ENCODE results near the gene RPL11.

RPL11 gene

GRCh38 chr1:23701310-23701709 is 9.7 kb downstream of the RPL11 start:
- TF ChIP-seq, protein P1, sequence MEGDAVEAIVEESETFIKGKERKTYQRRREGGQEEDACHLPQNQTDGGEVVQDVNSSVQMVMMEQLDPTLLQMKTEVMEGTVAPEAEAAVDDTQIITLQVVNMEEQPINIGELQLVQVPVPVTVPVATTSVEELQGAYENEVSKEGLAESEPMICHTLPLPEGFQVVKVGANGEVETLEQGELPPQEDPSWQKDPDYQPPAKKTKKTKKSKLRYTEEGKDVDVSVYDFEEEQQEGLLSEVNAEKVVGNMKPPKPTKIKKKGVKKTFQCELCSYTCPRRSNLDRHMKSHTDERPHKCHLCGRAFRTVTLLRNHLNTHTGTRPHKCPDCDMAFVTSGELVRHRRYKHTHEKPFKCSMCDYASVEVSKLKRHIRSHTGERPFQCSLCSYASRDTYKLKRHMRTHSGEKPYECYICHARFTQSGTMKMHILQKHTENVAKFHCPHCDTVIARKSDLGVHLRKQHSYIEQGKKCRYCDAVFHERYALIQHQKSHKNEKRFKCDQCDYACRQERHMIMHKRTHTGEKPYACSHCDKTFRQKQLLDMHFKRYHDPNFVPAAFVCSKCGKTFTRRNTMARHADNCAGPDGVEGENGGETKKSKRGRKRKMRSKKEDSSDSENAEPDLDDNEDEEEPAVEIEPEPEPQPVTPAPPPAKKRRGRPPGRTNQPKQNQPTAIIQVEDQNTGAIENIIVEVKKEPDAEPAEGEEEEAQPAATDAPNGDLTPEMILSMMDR (IDR thresholded peaks at IDR 0.05; ENCODE audit: low read depth, low read length): no peak
- no peak for DNase-seq (ENCODE audit: extremely low read depth, low read depth)

GRCh38 chr1:23701996-23702395 is 10.4 kb downstream of the RPL11 start:
- TF ChIP-seq, protein P1 (IDR thresholded peaks at IDR 0.05; ENCODE audit: low read depth, low read length): no peak
- DNase-seq (ENCODE audit: extremely low read depth, low read depth): no peak

DNA sequence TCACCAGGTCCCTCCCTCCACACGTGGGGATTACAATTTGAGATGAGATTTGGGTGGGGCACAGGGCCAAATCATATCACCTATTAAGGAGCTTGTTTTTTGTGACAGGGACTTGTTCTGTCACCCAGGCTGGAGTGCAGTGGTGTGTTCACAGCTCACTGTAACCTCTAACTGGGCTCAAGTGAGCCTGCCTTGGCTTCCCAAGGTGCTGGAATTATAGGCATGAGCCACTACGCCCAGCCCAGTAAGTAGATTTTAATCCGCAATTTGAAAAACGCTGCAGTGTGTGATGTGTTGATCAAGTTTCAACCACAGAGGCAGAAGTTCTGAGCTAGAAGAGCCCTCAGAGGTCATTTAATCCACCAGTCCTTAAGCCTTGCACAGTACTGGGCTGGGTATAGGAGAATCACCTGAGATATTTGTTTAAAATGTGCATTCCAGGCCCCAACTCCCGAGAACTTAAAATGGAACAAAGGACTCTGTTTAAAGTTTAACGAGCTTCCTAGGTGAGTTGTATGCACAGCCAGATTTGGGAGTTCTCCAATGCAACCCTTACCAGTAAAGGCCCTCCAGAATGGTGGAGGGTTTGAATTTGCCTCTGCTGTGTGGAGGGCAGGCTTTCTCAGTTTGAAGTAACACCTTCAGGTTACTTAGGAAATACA is 13.4 kb downstream of the RPL11 start:
- TF ChIP-seq, protein P1 (IDR thresholded peaks at IDR 0.05; ENCODE audit: low read depth, low read length): no peak
- no peak for DNase-seq (ENCODE audit: extremely low read depth, low read depth)

DNA sequence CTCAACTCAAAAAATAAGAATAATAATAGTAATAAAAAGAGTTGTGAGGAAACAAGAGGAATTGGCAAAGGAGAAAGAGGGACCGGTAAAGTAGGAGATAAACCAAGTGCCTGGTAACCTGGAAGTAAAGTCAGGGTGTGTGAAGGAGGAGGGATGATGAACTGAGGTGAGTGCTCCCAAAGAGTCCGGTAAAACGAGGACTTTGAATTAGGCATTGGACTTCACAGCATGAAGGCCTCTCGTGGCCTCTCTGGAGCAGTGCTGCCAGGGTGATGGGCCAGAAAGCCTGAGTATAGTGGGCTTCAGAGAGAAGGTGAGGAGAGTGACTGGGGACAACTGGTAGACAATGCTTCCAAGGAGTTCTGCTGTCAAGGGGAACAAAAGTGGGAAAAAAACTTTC is 17.6 kb downstream of the RPL11 start:
- DNase-seq (ENCODE audit: extremely low read depth, low read depth): no peak
- TF ChIP-seq, protein P1 (IDR thresholded peaks at IDR 0.05; ENCODE audit: low read depth, low read length): no peak

DNA sequence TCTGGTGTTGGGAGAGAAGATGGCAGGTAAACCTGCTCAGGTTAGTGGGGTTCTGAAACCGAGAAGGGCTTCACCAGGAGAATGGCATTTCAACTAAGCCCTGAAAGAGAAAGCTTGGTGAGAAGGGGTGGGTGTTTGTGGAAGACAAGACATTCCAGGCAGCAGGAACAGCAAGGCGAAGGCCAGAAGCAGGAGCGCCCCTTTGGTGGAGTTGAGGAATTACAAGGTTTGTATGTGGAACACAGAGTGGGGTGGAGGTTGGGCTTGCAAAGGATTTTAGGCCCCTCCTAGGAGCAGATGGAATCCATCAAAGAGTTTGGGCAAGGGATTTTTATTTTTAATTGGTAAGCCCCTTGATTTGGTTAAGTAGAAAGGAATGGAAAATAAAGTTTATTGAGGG is 26.9 kb downstream of the RPL11 start:
- TF ChIP-seq, protein P1 (IDR thresholded peaks at IDR 0.05; ENCODE audit: low read depth, low read length): peak; percentile 36
- no peak for DNase-seq (ENCODE audit: extremely low read depth, low read depth)

- DNase-seq (ENCODE audit: extremely low read depth, low read depth): no peak
- TF ChIP-seq, protein P1 (IDR thresholded peaks at IDR 0.05; ENCODE audit: low read depth, low read length): no peak
These were observed 27.7 kb downstream of the RPL11 start for GRCh38 chr1:23719162-23719820.

DNA sequence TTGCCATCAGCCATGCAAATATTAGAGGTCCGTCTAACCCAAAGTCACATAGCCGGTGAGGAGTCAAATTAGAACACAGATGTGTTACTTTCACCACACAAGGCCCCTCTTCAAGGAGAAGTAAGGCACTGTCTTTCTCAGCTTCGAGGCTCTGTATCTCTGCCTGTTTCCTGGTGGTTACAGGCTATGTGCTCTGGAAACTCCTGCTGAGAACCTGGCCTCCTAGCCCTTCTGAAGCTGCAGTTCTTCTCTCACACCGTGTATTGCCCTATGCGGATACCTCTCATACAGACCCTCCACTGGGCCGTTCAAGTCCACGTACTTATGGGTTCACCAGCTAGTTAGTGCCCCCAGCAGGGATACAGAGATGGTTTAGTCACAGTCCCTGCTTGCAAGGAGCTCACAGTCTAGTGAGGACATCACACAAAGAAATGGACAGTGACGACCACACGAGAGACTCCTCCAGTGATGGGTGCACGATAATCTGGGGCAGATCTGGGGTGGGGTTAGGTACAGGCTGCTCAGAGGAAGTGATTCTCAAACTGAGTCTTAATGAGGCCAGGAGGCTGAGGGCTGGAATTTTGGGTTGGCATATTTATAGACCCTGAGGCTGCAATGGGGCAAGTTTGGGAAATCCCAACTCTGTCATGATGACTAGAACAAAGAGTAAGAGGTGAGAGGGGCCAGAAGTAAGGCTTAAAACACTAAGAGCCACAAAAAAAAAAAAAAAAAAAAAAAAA is 28.8 kb downstream of the RPL11 start:
- no peak for DNase-seq (ENCODE audit: extremely low read depth, low read depth)
- TF ChIP-seq, protein P1 (IDR thresholded peaks at IDR 0.05; ENCODE audit: low read depth, low read length): no peak
